Activated T-helper 17 cell treated with anti-CD3 and anti-CD28 coated beads, Interleukin-2, amount 50 U/mL, for 72 hours (primary cell): Measurements from ENCODE around the gene SDK2. TPM values are rescaled to one million over a fixed set of nuclear protein-coding genes. Genes with fewer than 3 reads are reported as not detected.

Experiments used
- ATAC-seq: fragments of 150-1000 bp; cut with Tn5 transposase; replicated peaks from 2 replicates; pipeline ENCODE4 v1.10.0; 2021; ENCODE audit warnings: mild to moderate bottlenecking, moderate library complexity
- H3K27ac Mint-ChIP-seq: one replicate; pipeline ENCODE4 v1.8.0; 2022; ENCODE audit warnings: mixed read lengths
- H3K27me3 Mint-ChIP-seq: one replicate; pipeline ENCODE4 v1.8.0; 2022; ENCODE audit warnings: mixed read lengths
- H3K36me3 Mint-ChIP-seq: one replicate; pipeline ENCODE4 v1.8.0; 2022; ENCODE audit warnings: low read depth, mild to moderate bottlenecking, mixed read lengths
- H3K4me1 Mint-ChIP-seq: one replicate; pipeline ENCODE4 v1.8.0; 2022; ENCODE audit warnings: mixed read lengths
- H3K4me3 Mint-ChIP-seq: one replicate; pipeline ENCODE4 v1.8.0; 2022; ENCODE audit warnings: mild to moderate bottlenecking, mixed read lengths
- H3K9me3 Mint-ChIP-seq: one replicate; pipeline ENCODE4 v1.8.0; 2022; ENCODE audit warnings: mixed read lengths
- total RNA-seq, 2 donors: library from RNA; stranded (reverse); gene quantifications; one replicate each; pipeline ENCODE4 v1.2.3, GENCODE V29; 2022

SDK2 gene
- total RNA-seq, 2 donors from 2014 or later: 0.19 to 0.26 TPM

GRCh38 chr17:73633736-73634135 lies 10.5 kb downstream of the SDK2 start:
- ATAC-seq: no peak
- Mint-ChIP-seq H3K4me1 (no peaks in the 10 kb centered on the region), H3K4me3 (no peak overlapping the region), H3K27ac (no peak overlapping the region), H3K27me3 (peaks cover 3% of the 10 kb centered on the region), H3K36me3 (no peaks in the 10 kb centered on the region), H3K9me3 (no peaks in the 10 kb centered on the region)

- Mint-ChIP-seq H3K4me1 (no peaks in the 10 kb centered on the region), H3K4me3 (no peak overlapping the region), H3K27ac (no peak overlapping the region), H3K9me3 (no peaks in the 10 kb centered on the region), H3K27me3 (no peaks in the 10 kb centered on the region), H3K36me3 (no peaks in the 10 kb centered on the region)
- peak; percentile 34 for ATAC-seq
These were observed 11.7 kb downstream of the SDK2 start for GRCh38 chr17:73632513-73632912.

DNA sequence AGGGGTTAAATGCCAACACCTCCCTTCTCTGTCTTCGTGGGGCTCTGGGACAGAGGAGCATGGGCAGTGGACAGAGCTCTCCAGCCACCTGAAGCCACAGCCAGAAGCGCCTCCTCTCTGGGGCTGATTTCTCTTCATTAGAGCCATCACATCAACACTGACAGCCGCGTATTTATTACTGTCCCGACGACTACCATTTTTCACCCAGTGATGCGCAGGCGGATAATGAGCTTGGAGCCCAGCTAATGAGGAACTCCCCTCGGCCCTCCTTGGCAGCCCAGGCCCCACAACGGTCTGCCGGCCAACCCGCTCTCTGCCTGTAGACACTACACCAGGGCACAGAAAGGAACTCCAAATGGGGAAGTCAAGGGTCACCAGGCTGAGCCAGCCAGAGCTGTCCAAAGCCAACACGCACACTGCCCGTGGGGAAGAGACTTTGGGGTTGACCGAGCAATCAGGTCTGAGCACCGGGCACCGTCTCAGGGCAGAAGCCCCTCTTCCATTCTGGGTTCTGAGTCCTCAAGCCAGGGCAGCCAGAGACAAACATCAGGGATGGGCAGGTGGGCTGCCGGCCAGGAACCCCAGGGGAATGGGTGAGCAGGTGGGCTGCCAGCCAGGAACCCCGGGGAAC lies 13.2 kb downstream of the SDK2 start:
- H3K27me3 Mint-ChIP-seq: no peaks in the 10 kb centered on the region
- no peak overlapping the region for H3K27ac Mint-ChIP-seq
- ATAC-seq: no peak
- H3K4me3 Mint-ChIP-seq: no peak overlapping the region
- H3K4me1 Mint-ChIP-seq: no peaks in the 10 kb centered on the region
- H3K36me3 Mint-ChIP-seq: no peaks in the 10 kb centered on the region
- no peaks in the 10 kb centered on the region for H3K9me3 Mint-ChIP-seq

GRCh38 chr17:73630531-73630930 lies 13.7 kb downstream of the SDK2 start:
- Mint-ChIP-seq H3K4me3 (no peak overlapping the region), H3K36me3 (no peaks in the 10 kb centered on the region), H3K4me1 (no peaks in the 10 kb centered on the region), H3K27me3 (no peaks in the 10 kb centered on the region), H3K27ac (no peak overlapping the region), H3K9me3 (no peaks in the 10 kb centered on the region)
- no peak for ATAC-seq

DNA sequence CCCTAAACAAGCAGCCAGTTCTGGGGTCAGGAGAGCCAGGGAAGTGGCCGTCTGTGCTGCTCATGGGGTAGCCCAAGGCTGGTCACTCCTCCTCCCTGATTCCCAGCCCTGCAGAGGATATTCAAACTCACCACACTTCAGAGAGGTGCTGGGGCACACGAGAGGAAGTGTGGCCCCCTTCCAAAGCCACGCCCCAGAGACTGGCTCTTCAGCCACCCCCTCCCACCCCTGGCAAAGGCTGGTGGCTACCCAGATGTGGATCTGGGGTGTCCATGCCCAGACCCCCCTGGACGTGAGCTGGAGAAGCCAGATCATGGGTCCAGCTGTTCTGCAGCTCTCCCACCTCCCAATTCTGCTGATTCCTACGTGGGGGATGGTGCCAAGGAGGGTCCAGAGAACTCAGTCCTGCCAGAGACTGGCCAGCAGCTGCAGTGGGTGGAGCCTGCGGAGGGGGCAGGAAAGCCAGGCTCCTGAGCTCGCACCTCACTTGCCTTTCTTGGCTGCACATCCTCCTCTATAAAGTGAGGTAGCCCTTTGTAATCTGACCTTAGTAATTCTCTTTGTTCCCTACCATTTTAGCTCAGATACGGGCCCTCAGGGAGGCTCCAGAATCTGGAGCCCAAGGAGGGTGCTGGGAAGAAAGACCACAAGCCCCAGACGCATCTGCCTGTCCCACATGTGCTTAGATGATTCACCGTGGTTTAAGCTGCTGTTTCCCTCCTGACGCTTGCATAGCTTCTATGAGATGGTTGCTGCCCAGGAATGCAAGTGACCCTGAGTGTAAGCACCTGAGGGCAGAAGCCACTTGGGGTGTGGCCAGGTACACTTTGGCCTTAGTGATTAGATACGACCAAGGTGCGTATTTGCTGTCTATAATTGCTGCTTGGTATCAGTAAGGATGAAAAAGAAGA lies 15.3 kb downstream of the SDK2 start:
- ATAC-seq: peak; percentile 28
- Mint-ChIP-seq H3K27me3 (no peaks in the 10 kb centered on the region), H3K9me3 (no peaks in the 10 kb centered on the region), H3K27ac (no peak overlapping the region), H3K4me3 (no peak overlapping the region), H3K4me1 (no peaks in the 10 kb centered on the region), H3K36me3 (no peaks in the 10 kb centered on the region)

DNA sequence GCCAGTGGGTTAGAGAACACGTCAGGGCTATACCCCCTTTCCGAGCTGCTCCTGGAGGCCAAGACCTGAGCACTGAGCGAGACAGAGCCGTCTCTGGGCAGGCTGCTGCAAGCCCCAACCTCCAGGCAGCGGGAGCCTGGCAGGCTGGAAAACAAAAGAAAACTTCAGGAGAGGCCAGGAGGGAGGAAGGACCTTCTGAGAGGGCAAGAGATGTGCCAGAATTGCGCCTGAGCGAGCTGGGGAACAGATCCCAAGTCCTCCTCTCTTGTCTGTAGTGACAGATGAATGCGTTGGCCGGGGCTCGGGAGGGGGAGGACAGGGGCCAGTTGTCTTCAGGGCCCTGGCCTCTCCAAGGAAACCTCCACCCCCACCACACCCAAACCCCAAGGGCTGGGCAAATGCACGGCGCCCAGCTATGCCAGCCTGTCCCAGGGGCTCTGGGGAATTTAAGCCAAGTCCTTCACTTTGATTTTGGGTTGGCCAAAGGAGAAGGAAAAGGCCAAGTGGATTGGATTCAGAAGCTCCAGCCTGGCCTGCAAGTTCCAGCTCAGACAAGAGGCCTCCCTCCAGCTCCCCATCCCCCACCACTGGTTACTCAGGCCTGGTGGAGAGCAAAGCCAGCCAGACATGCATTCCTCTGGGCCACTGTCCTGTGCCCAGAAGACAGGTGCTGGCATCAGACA lies 18.1 kb downstream of the SDK2 start:
- Mint-ChIP-seq H3K9me3 (no peaks in the 10 kb centered on the region), H3K27ac (no peak overlapping the region), H3K4me1 (peaks cover 5% of the 10 kb centered on the region), H3K4me3 (no peak overlapping the region), H3K36me3 (no peaks in the 10 kb centered on the region), H3K27me3 (no peaks in the 10 kb centered on the region)
- no peak for ATAC-seq

DNA sequence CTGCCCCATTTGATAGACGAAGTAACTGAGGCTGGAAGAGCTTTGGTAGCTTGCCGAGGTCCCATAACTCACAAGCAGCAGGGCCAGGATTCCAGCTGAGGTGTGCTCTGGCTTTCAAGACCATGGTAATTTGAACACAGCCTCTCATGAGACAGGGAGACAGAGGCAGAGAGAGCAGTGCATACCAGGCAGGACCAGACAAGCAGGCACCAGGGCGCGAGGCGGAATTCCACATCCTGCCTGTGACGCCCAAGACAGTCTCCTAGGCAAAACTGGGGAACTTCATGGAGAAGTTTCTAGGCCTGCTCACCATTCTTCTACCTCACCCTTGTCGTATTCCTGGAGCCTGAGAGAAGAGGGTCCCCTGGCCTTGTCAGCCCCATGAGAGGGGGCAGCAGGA lies 19.2 kb downstream of the SDK2 start:
- no peaks in the 10 kb centered on the region for H3K27me3 Mint-ChIP-seq
- no peak overlapping the region for H3K4me3 Mint-ChIP-seq
- H3K4me1 Mint-ChIP-seq: peaks cover 5% of the 10 kb centered on the region
- no peak for ATAC-seq
- no peaks in the 10 kb centered on the region for H3K36me3 Mint-ChIP-seq
- H3K27ac Mint-ChIP-seq: no peak overlapping the region
- no peaks in the 10 kb centered on the region for H3K9me3 Mint-ChIP-seq

- H3K27ac Mint-ChIP-seq: no peak overlapping the region
- H3K36me3 Mint-ChIP-seq: no peaks in the 10 kb centered on the region
- H3K4me1 Mint-ChIP-seq: peaks cover 5% of the 10 kb centered on the region
- ATAC-seq: no peak
- peaks cover under 1% of the 10 kb centered on the region for H3K9me3 Mint-ChIP-seq
- no peaks in the 10 kb centered on the region for H3K27me3 Mint-ChIP-seq
- no peak overlapping the region for H3K4me3 Mint-ChIP-seq
These were observed 19.7 kb downstream of the SDK2 start for GRCh38 chr17:73624496-73624988.

- Mint-ChIP-seq H3K9me3 (peaks cover 4% of the 10 kb centered on the region), H3K4me1 (peaks cover 5% of the 10 kb centered on the region), H3K27me3 (no peaks in the 10 kb centered on the region), H3K4me3 (no peak overlapping the region), H3K27ac (no peak overlapping the region), H3K36me3 (no peaks in the 10 kb centered on the region)
- ATAC-seq: no peak
These were observed 20.4 kb downstream of the SDK2 start for GRCh38 chr17:73623818-73624217.

DNA sequence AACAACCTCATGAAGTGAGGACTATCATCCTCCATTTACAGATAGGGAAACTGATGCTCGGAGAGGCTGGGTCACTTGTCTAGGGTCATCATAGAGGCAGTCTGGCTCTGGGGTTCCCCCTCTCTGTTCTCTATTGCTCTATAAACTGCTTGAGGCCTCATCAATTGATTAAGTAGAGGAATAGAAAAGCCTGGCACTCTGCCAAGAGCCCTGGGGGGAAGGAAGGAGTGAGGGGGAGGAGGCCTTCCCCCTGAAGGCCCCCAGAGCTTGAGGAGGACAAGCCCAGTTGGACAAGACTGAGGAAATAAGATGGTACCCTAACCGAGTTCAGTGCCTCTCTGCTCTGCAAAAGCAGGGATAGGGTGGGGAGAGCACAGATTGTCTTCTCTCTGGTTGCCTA lies 21.0 kb downstream of the SDK2 start:
- no peak overlapping the region for H3K4me3 Mint-ChIP-seq
- peaks cover 5% of the 10 kb centered on the region for H3K4me1 Mint-ChIP-seq
- H3K9me3 Mint-ChIP-seq: peaks cover 4% of the 10 kb centered on the region
- ATAC-seq: no peak
- H3K27ac Mint-ChIP-seq: no peak overlapping the region
- H3K27me3 Mint-ChIP-seq: no peaks in the 10 kb centered on the region
- no peaks in the 10 kb centered on the region for H3K36me3 Mint-ChIP-seq

DNA sequence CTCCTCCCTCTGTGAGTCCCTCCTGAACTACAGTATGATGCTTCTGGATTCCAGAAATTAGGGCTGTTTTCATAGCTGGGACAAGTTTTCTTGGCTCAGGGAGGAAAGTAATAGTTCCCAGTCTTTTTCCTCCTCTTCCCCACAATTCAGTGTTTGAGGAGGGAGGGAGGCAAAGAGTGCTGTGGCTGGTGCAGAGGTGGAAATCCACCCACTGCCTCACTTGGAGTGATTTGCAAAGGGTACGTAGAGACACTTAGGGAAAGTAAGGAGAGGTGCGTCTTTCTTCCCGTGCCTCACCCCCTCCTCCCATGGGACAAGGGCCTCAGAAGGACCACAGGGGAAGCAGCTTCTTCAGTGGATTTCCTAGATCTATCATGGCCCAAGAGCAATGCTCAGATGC lies 21.9 kb downstream of the SDK2 start:
- Mint-ChIP-seq H3K4me3 (no peak overlapping the region), H3K4me1 (peaks cover 5% of the 10 kb centered on the region), H3K36me3 (no peaks in the 10 kb centered on the region), H3K27me3 (no peaks in the 10 kb centered on the region), H3K9me3 (peaks cover 4% of the 10 kb centered on the region), H3K27ac (no peak overlapping the region)
- ATAC-seq: no peak

GRCh38 chr17:73621685-73622084 lies 22.6 kb downstream of the SDK2 start:
- peaks cover 4% of the 10 kb centered on the region for H3K9me3 Mint-ChIP-seq
- ATAC-seq: no peak
- H3K27ac Mint-ChIP-seq: no peak overlapping the region
- peaks cover 5% of the 10 kb centered on the region for H3K4me1 Mint-ChIP-seq
- H3K4me3 Mint-ChIP-seq: no peak overlapping the region
- no peaks in the 10 kb centered on the region for H3K36me3 Mint-ChIP-seq
- H3K27me3 Mint-ChIP-seq: no peaks in the 10 kb centered on the region

DNA sequence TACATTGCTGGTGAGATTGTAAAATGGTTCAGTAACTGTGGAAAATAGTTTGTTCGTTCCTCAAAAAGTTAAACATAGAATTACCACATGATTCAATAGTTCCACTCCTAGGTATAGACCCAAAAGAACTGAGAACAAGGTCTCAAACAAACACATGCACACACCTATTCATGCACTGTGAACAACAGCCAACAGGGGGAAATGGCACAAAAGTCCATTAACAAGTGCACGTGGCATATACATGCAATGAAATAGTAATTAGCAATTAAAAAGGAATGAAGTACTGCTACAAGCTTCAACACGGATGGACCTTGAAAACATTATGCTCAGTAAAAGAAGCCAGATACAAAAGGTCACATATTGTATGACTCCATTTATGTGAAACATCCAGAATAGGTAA lies 23.8 kb downstream of the SDK2 start:
- Mint-ChIP-seq H3K27me3 (no peaks in the 10 kb centered on the region), H3K27ac (no peak overlapping the region), H3K36me3 (no peaks in the 10 kb centered on the region), H3K4me3 (no peak overlapping the region), H3K9me3 (peaks cover 4% of the 10 kb centered on the region), H3K4me1 (peaks cover 5% of the 10 kb centered on the region)
- ATAC-seq: no peak

- Mint-ChIP-seq H3K27me3 (no peaks in the 10 kb centered on the region), H3K36me3 (no peaks in the 10 kb centered on the region), H3K9me3 (peaks cover 4% of the 10 kb centered on the region), H3K27ac (no peak overlapping the region), H3K4me3 (no peak overlapping the region), H3K4me1 (no peaks in the 10 kb centered on the region)
- no peak for ATAC-seq
These were observed 26.7 kb downstream of the SDK2 start for GRCh38 chr17:73617501-73617900.
